CD4-positive, CD25-positive, alpha-beta regulatory T cell (primary cell): Measurements from ENCODE around the gene SLCO3A1. TPM values are rescaled to one million over a fixed set of nuclear protein-coding genes. Genes with fewer than 3 reads are reported as not detected.

Experiments
- ATAC-seq, 2 donors: fragments of 150-1000 bp; cut with Tn5 transposase; one replicate each; pipeline ENCODE4 v1.10.0; 2021; ENCODE audit warnings: low read depth in 2 of 2, moderate number of reproducible peaks in 2 of 2, moderate library complexity in 1 of 2
- DNase-seq, 3 donors: peaks; one replicate each; pipeline versions ENCODE4 v3.0.0 to v3.0.0-alpha.2; 2012 to 2022; ENCODE audit warnings: mixed read lengths in 1 of 3
- H3K27ac ChIP-seq: one replicate; pipeline ENCODE4 v1.7.0; 2013; ENCODE audit warnings: mild to moderate bottlenecking, low read length; ENCODE audit not compliant: insufficient read depth, poor library complexity, severe bottlenecking
- H3K27me3 ChIP-seq: one replicate; pipeline ENCODE4 v1.7.0; 2013; ENCODE audit warnings: low read length; ENCODE audit not compliant: control insufficient read depth, insufficient read depth
- H3K36me3 ChIP-seq: one replicate; pipeline ENCODE4 v1.7.0; 2013; ENCODE audit warnings: mild to moderate bottlenecking, low read length, moderate library complexity; ENCODE audit not compliant: control insufficient read depth, insufficient read depth
- H3K4me1 ChIP-seq: 2 replicates; pipeline ENCODE4 v1.7.0; 2013; ENCODE audit warnings: mild to moderate bottlenecking, low read length; ENCODE audit not compliant: insufficient read depth, control insufficient read depth, poor library complexity, severe bottlenecking
- H3K4me3 ChIP-seq: one replicate; pipeline ENCODE4 v1.7.0; 2013; ENCODE audit warnings: low read depth, mild to moderate bottlenecking, low read length, moderate library complexity
- H3K9me3 ChIP-seq, 2 experiments: 1 replicate in 1 of 2; 2 replicates in 1 of 2; pipeline ENCODE4 v1.7.0; 2013; ENCODE audit warnings: low read length in 2 of 2, mild to moderate bottlenecking in 1 of 2, moderate library complexity in 1 of 2; ENCODE audit not compliant: control insufficient read depth in 2 of 2
- H3K27ac Mint-ChIP-seq, 3 donors: one replicate each; pipeline ENCODE4 v1.8.0; 2020 to 2022; ENCODE audit warnings: mild to moderate bottlenecking in 3 of 3, mixed read lengths in 3 of 3, moderate library complexity in 2 of 3
- H3K27me3 Mint-ChIP-seq: one replicate; pipeline ENCODE4 v1.8.0; 2022; ENCODE audit warnings: mild to moderate bottlenecking, mixed read lengths
- H3K36me3 Mint-ChIP-seq: one replicate; pipeline ENCODE4 v1.8.0; 2020; ENCODE audit warnings: mixed read lengths
- H3K4me1 Mint-ChIP-seq, 4 donors: one replicate each; pipeline ENCODE4 v1.8.0; 2020 to 2022; ENCODE audit warnings: mixed read lengths in 4 of 4, mild to moderate bottlenecking in 1 of 4
- H3K4me3 Mint-ChIP-seq, 4 donors: one replicate each; pipeline ENCODE4 v1.8.0; 2020 to 2022; ENCODE audit warnings: mild to moderate bottlenecking in 4 of 4, mixed read lengths in 4 of 4, moderate library complexity in 3 of 4
- H3K9me3 Mint-ChIP-seq, 7 donors: one replicate each; pipeline ENCODE4 v1.8.0; 2020 to 2022; ENCODE audit warnings: mixed read lengths in 7 of 7, mild to moderate bottlenecking in 3 of 7, moderate library complexity in 2 of 7
- polyA plus RNA-seq, 4 donors: library from polyadenylated mRNA; unstranded; fragments of 300-500 nt; fragmentation: Illumina TruSeq; gene quantifications; one replicate each; pipeline ENCODE4 v1.2.3, GENCODE V29; 2021
- total RNA-seq: library from RNA; stranded (reverse); gene quantifications from one replicate; pipeline ENCODE4 v1.2.3, GENCODE V29; 2022

SLCO3A1 gene
- total and polyA plus RNA-seq, 5 donors from 2014 or later: 20.1 to 63.7 (median 38.1) TPM

- H3K4me3 Mint-ChIP-seq: no peak overlapping the region
- no peak for ATAC-seq
- H3K27ac Mint-ChIP-seq: no peak overlapping the region
- H3K36me3 Mint-ChIP-seq: peaks cover 31% of the 10 kb centered on the region
- H3K9me3 Mint-ChIP-seq: peaks cover 0 to 1% (median 0%) of the 10 kb centered on the region in 7 donors
- no peaks in the 10 kb centered on the region for H3K9me3 ChIP-seq
- no peaks in the 10 kb centered on the region for H3K4me1 ChIP-seq
- H3K4me3 ChIP-seq: no peak overlapping the region
- no peaks in the 10 kb centered on the region for H3K27me3 ChIP-seq
- H3K27me3 Mint-ChIP-seq: no peaks in the 10 kb centered on the region
- peaks cover 6% of the 10 kb centered on the region for H3K36me3 ChIP-seq
- H3K27ac ChIP-seq: no peak overlapping the region
- no peak for DNase-seq
- peaks cover 0 to 12% (median 2%) of the 10 kb centered on the region in 4 donors for H3K4me1 Mint-ChIP-seq
Measured at GRCh38 chr15:92142242-92143232, 289.0 kb downstream of the SLCO3A1 start.

DNA sequence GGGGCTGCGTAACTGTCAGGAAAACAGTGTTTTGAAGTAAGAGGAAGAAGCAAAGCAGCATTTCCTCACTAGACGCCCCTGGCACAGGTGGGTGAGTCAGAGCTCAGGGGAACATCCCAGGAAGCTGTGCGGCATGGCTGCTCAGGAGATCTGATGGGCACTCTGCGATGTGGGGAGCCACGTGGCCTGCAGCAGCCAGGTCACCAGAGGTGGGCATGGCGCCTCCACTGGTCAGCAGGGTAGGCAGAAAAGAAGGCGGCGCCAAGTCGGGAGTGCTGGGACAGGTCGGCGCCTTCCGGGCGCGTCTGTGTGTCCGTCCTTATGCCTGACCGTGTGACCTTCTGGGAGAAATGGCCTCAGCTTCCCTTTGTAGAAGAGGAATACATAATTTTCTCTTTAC is 290.3 kb downstream of the SLCO3A1 start:
- H3K4me3 Mint-ChIP-seq: no peak overlapping the region
- no peak for ATAC-seq
- peaks cover 0 to 12% (median 2%) of the 10 kb centered on the region in 4 donors for H3K4me1 Mint-ChIP-seq
- Histone ChIP-seq H3K36me3 (peaks cover 12% of the 10 kb centered on the region), H3K27ac (no peak overlapping the region), H3K9me3 (no peaks in the 10 kb centered on the region), H3K4me3 (no peak overlapping the region), H3K27me3 (no peaks in the 10 kb centered on the region), H3K4me1 (no peaks in the 10 kb centered on the region)
- H3K36me3 Mint-ChIP-seq: peaks cover 36% of the 10 kb centered on the region
- H3K27ac Mint-ChIP-seq: no peak overlapping the region
- no peak for DNase-seq
- peaks cover 0 to 1% (median 0%) of the 10 kb centered on the region in 7 donors for H3K9me3 Mint-ChIP-seq
- no peaks in the 10 kb centered on the region for H3K27me3 Mint-ChIP-seq

GRCh38 chr15:92146511-92147150 is 293.1 kb downstream of the SLCO3A1 start:
- Mint-ChIP-seq H3K27ac (no peak overlapping the region), H3K36me3 (peaks cover 55% of the 10 kb centered on the region), H3K9me3 (no peaks in the 10 kb centered on the region), H3K27me3 (no peaks in the 10 kb centered on the region), H3K4me1 (peaks cover 0 to 8% (median 2%) of the 10 kb centered on the region in 4 donors), H3K4me3 (no peak overlapping the region)
- Histone ChIP-seq H3K27ac (no peak overlapping the region), H3K4me1 (no peaks in the 10 kb centered on the region), H3K9me3 (no peaks in the 10 kb centered on the region), H3K27me3 (no peaks in the 10 kb centered on the region), H3K4me3 (no peak overlapping the region), H3K36me3 (peaks cover 35% of the 10 kb centered on the region)
- ATAC-seq (no peak), DNase-seq (no peak)

GRCh38 chr15:92149029-92149428 is 295.5 kb downstream of the SLCO3A1 start:
- Mint-ChIP-seq H3K36me3 (peaks cover 70% of the 10 kb centered on the region), H3K27ac (no peak overlapping the region), H3K27me3 (no peaks in the 10 kb centered on the region), H3K9me3 (no peaks in the 10 kb centered on the region), H3K4me1 (peaks cover 0 to 5% (median 2%) of the 10 kb centered on the region in 4 donors), H3K4me3 (no peak overlapping the region)
- Histone ChIP-seq H3K4me1 (no peaks in the 10 kb centered on the region), H3K4me3 (no peak overlapping the region), H3K27me3 (no peaks in the 10 kb centered on the region), H3K27ac (no peak overlapping the region), H3K9me3 (no peaks in the 10 kb centered on the region), H3K36me3 (peaks cover 57% of the 10 kb centered on the region)
- no peak for ATAC-seq
- no peak for DNase-seq

- Mint-ChIP-seq H3K27ac (no peak overlapping the region), H3K4me3 (no peak overlapping the region), H3K9me3 (no peaks in the 10 kb centered on the region), H3K4me1 (peaks cover 0 to 5% (median 2%) of the 10 kb centered on the region in 4 donors), H3K36me3 (peaks cover 75% of the 10 kb centered on the region), H3K27me3 (no peaks in the 10 kb centered on the region)
- Histone ChIP-seq H3K27ac (no peak overlapping the region), H3K9me3 (no peaks in the 10 kb centered on the region), H3K4me3 (no peak overlapping the region), H3K36me3 (peaks cover 58% of the 10 kb centered on the region), H3K4me1 (no peaks in the 10 kb centered on the region), H3K27me3 (no peaks in the 10 kb centered on the region)
- DNase-seq (no peak), ATAC-seq (no peak)
Measured at GRCh38 chr15:92149465-92149864, 296.0 kb downstream of the SLCO3A1 start.

DNA sequence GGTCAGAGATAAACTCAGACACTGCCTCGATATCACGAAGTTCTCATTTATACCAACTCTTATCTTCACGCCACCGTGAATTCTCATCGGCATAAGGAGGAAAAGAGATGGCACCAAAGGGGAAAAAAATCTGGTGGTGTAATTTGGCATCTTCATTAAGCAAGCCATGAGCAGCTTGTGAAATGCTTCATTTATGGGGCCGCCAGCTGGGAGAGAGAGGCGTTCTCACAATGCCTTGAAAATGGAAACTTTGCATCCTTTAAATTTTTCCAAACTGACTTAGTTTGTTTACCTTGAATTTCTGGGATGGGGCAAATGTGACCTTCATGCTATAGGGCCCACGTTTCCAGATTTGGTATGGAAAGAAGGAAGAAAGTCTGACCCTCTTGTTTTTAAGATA is 297.7 kb downstream of the SLCO3A1 start:
- Mint-ChIP-seq H3K27me3 (no peaks in the 10 kb centered on the region), H3K4me1 (no peaks in the 10 kb centered on the region), H3K4me3 (no peak overlapping the region), H3K9me3 (no peaks in the 10 kb centered on the region), H3K27ac (no peak overlapping the region), H3K36me3 (peaks cover 79% of the 10 kb centered on the region)
- ATAC-seq (no peak), DNase-seq (no peak)
- H3K4me1 ChIP-seq: no peaks in the 10 kb centered on the region
- H3K36me3 ChIP-seq: peaks cover 63% of the 10 kb centered on the region
- H3K9me3 ChIP-seq: no peaks in the 10 kb centered on the region
- no peaks in the 10 kb centered on the region for H3K27me3 ChIP-seq
- H3K27ac ChIP-seq: no peak overlapping the region
- no peak overlapping the region for H3K4me3 ChIP-seq

- no peak overlapping the region for H3K27ac Mint-ChIP-seq
- H3K9me3 Mint-ChIP-seq: no peaks in the 10 kb centered on the region
- ATAC-seq: no peak
- Histone ChIP-seq H3K4me3 (no peak overlapping the region), H3K27ac (no peak overlapping the region), H3K36me3 (peaks cover 64% of the 10 kb centered on the region), H3K9me3 (no peaks in the 10 kb centered on the region), H3K27me3 (no peaks in the 10 kb centered on the region), H3K4me1 (no peaks in the 10 kb centered on the region)
- no peak for DNase-seq
- peaks cover 75% of the 10 kb centered on the region for H3K36me3 Mint-ChIP-seq
- H3K4me3 Mint-ChIP-seq: no peak overlapping the region
- no peaks in the 10 kb centered on the region for H3K4me1 Mint-ChIP-seq
- H3K27me3 Mint-ChIP-seq: no peaks in the 10 kb centered on the region
Measured at GRCh38 chr15:92151741-92152140, 298.2 kb downstream of the SLCO3A1 start.
